OCI-LY3 (cell line): ENCODE results near the gene HOOK2.
A peak's percentile ranks its signal among the peaks of the same experiment; 100 is the strongest.
"Not testable (repeated sequence)": the region's sequence is repeated elsewhere in the genome, so short reads cannot be mapped to it uniquely, and the experiment has no call there.

Experiments used
- H2AFZ ChIP-seq: fragments of 200-600, 300-600 bp; shearing (Covaris generic); 2 replicates; pipeline ENCODE4 v1.6.0; 2014; ENCODE audit warnings: antibody characterized with exemption, low read depth, low read length
- H3K27ac ChIP-seq: fragments of 200-600, 300-600 bp; sonication (generic); 2 replicates; pipeline ENCODE4 v1.5.1; 2014; ENCODE audit warnings: mild to moderate bottlenecking, low read length, moderate library complexity, mixed read lengths
- H3K27me3 ChIP-seq: fragments of 200-600, 300-600 bp; sonication (generic); 2 replicates; pipeline ENCODE4 v1.6.1; 2014; ENCODE audit warnings: low read depth, low read length, mixed read lengths
- H3K36me3 ChIP-seq: fragments of 200-600, 300-600 bp; sonication (generic); replicated peaks from 2 replicates; pipeline ENCODE3; 2014; ENCODE audit warnings: low read depth, low read length, mixed read lengths
- H3K4me1 ChIP-seq: fragments of 300-600, 200-600 bp; sonication (generic); 2 replicates; pipeline ENCODE4 v1.6.1; 2014; ENCODE audit warnings: low read length, mixed read lengths
- H3K4me2 ChIP-seq: fragments of 200-600, 300-600 bp; sonication (generic); 2 replicates; pipeline ENCODE4 v1.6.1; 2014; ENCODE audit warnings: low read length, mixed read lengths
- H3K4me3 ChIP-seq: fragments of 300-600, 200-600 bp; sonication (generic); 2 replicates; pipeline ENCODE4 v1.5.1; 2014; ENCODE audit warnings: antibody characterized with exemption, mild to moderate bottlenecking, low read length, moderate library complexity
- H3K79me2 ChIP-seq: fragments of 300-600, 200-600 bp; shearing (Covaris generic); 2 replicates; pipeline ENCODE4 v1.6.1; 2014; ENCODE audit warnings: mild to moderate bottlenecking, low read length, mixed read lengths
- H3K9ac ChIP-seq: fragments of 300-600, 200-600 bp; shearing (Covaris generic); 2 replicates; pipeline ENCODE4 v1.6.0; 2014; ENCODE audit warnings: mild to moderate bottlenecking, low read length, moderate library complexity
- H3K9me3 ChIP-seq: fragments of 200-600, 300-600 bp; shearing (Covaris generic); 2 replicates; pipeline ENCODE4 v1.6.1; 2014; ENCODE audit warnings: low read length, mixed read lengths; ENCODE audit not compliant: insufficient read depth
- H4K20me1 ChIP-seq: fragments of 200-600, 300-600 bp; sonication (generic); 2 replicates; pipeline ENCODE4 v1.6.1; 2016; ENCODE audit warnings: low read length, mixed read lengths; ENCODE audit not compliant: insufficient read depth
- CTCF ChIP-seq: fragments of 200-600, 300-600 bp; sonication (generic); IDR thresholded peaks from 2 replicates; pipeline ENCODE4 v1.5.1; 2014; ENCODE audit warnings: antibody characterized with exemption, low read length, low read depth
- EZH2phosphoT487 ChIP-seq: fragments of 200-600 bp; shearing (Covaris generic); IDR thresholded peaks from 2 replicates; pipeline ENCODE4 v1.6.1; 2018; ENCODE audit warnings: antibody characterized with exemption, mixed run types, low read depth

HOOK2 gene

DNA sequence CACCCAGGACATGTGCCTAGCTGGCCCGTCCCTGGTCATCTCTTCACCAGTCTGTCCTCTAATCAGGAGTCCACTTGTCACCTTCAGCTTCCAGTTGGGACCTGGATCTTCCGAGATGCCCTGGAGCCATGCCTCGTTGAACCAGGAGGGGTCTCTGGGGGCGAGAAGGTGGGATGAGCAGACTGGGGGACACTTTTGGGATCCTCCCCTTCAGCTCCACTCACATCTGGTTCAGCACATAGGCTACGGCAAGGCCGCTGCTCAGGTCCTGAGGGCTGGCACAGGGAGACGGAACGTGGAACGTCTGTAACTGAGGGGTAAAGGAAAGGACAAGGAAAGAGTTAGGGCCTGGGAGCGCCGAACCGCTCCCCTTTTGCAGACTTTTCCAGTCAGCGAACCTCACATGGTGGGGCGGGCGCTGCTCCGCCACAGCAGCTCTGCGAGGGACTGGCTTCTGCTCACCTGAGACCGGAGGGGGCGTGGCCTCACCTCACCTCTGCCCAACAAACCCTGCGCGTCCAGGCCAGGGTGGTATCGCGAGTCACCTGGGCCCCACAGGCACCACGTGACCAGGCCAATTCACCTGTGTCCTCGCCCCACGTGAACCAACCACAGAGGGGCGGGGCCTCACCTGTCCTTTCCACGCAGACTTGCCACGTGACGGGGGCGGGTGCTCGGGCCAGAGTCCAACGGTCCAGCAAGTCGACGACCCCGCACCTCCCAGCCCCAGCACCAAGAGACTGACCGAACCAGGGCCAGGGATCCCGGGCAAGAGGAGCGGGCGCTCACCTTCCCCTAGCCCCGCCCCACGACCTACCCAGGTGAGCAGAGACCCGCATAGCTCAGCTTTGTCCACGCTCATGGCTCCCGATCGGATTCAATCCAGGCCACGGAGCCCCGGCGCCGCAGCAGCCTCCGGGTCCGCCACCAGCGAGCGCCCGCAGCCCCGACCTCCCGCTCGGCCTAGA, at the start of gene HOOK2:
HOOK2 (minus strand) TSS at position 965 of the 968 bp plus-strand sequence; CDS start at position 862, 103 bp downstream.
- Histone ChIP-seq H3K4me3 (peak within 1 kb of the TSS; percentile 80), H2AFZ (peak within 1 kb of the TSS; percentile 28; the same call in 1 of the 2 replicates), H3K27me3 (no peaks in the 10 kb centered on the region), H3K9ac (peak within 1 kb of the TSS; percentile 66), H3K79me2 (peaks cover 14% of the 10 kb centered on the region; the same call in 1 of the 2 replicates), H3K4me1 (peaks cover 19% of the 10 kb centered on the region), H3K27ac (peak within 1 kb of the TSS; percentile 45), H4K20me1 (no peaks in the 10 kb centered on the region), H3K4me2 (peak within 1 kb of the TSS; percentile 74), H3K36me3 (peaks cover 3% of the 10 kb centered on the region), H3K9me3 (no peaks in the 10 kb centered on the region)
- TF ChIP-seq CTCF, result no peak
- TF ChIP-seq EZH2phosphoT487, result no peak

GRCh38 chr19:12821761-12822160, 46.4 kb upstream of the HOOK2 start:
- H3K27me3 ChIP-seq, result no peaks in the 10 kb centered on the region
- H3K79me2 ChIP-seq, result no peaks in the 10 kb centered on the region
- H2AFZ ChIP-seq, result no peak overlapping the region
- no peak overlapping the region for H3K9ac ChIP-seq
- no peak overlapping the region for H3K4me3 ChIP-seq
- H3K4me1 ChIP-seq, result peaks cover 10% of the 10 kb centered on the region
- no peaks in the 10 kb centered on the region for H3K9me3 ChIP-seq
- no peak overlapping the region for H3K27ac ChIP-seq
- H4K20me1 ChIP-seq, result no peaks in the 10 kb centered on the region
- no peak overlapping the region for H3K4me2 ChIP-seq
- TF ChIP-seq CTCF, result no peak
- no peak for TF ChIP-seq EZH2phosphoT487
- no peaks in the 10 kb centered on the region for H3K36me3 ChIP-seq

DNA sequence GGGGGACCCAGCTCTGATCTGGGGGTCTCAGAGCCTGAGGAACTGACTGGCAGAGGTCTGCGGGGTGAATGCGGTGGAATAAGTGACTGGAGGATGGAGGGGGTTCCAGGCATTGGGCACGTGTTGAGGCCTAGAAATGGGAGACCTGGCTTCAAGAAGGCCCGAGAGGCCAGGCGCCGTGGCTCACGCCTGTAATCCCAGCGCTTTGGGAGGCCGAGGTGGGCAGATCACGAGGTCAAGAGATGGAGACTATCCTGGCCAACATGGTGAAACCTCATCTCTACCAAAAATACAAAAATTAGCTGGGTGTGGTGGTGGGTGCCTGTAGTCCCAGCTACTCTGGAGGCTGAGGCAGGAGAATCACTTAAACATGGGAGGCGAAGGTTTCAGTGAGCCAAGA, 42.5 kb upstream of the HOOK2 start:
- Histone ChIP-seq H3K4me1 (peaks cover 10% of the 10 kb centered on the region), H3K36me3 (peaks cover 15% of the 10 kb centered on the region)
- H3K27ac ChIP-seq, H3K79me2 ChIP-seq, H2AFZ ChIP-seq, H3K4me2 ChIP-seq, H3K9me3 ChIP-seq, H3K9ac ChIP-seq, H3K4me3 ChIP-seq, H4K20me1 ChIP-seq, H3K27me3 ChIP-seq: not testable (repeated sequence)

GRCh38 chr19:12817188-12817587, 41.8 kb upstream of the HOOK2 start:
- not testable (repeated sequence) for H3K4me3 ChIP-seq, H3K4me2 ChIP-seq, H3K9ac ChIP-seq, H3K9me3 ChIP-seq, H3K79me2 ChIP-seq, H3K27me3 ChIP-seq, H3K27ac ChIP-seq, H4K20me1 ChIP-seq, H2AFZ ChIP-seq
- Histone ChIP-seq H3K36me3 (peaks cover 15% of the 10 kb centered on the region), H3K4me1 (peaks cover 10% of the 10 kb centered on the region)

GRCh38 chr19:12815088-12815487, 39.7 kb upstream of the HOOK2 start:
- Histone ChIP-seq H3K27ac (no peak overlapping the region), H2AFZ (no peak overlapping the region), H3K9me3 (no peaks in the 10 kb centered on the region), H3K9ac (no peak overlapping the region), H3K36me3 (peaks cover 21% of the 10 kb centered on the region), H4K20me1 (no peaks in the 10 kb centered on the region), H3K4me1 (peaks cover 10% of the 10 kb centered on the region), H3K4me2 (no peak overlapping the region), H3K27me3 (no peaks in the 10 kb centered on the region), H3K4me3 (no peak overlapping the region), H3K79me2 (no peaks in the 10 kb centered on the region)
- TF ChIP-seq EZH2phosphoT487 (no peak), CTCF (no peak)
